Tibial nerve (tissue), 4 donors: ENCODE measurements around the gene CHMP5. TPM values are rescaled to one million over a fixed set of nuclear protein-coding genes. Genes with fewer than 3 reads are reported as not detected.

Experiments used
- DNase-seq, 2 donors: peaks; one replicate each; pipeline ENCODE4 v3.0.0-alpha.2; 2019; ENCODE audit warnings: low spot score in 2 of 2
- H3K27ac ChIP-seq, 4 donors: fragments of 200-600 bp; sonication (generic) in 3 of 4; one replicate each; pipeline ENCODE4 v1.5.1; 2017 to 2019; ENCODE audit warnings: mild to moderate bottlenecking in 1 of 4
- H3K27me3 ChIP-seq, 2 donors: fragments of 200-600 bp; sonication (generic) in 1 of 2; one replicate each; pipeline versions ENCODE4 v1.5.1 to v1.6.0; 2017 to 2019
- H3K36me3 ChIP-seq, 3 donors: fragments of 200-600 bp; sonication (generic); one replicate each; pipeline ENCODE4 v1.5.1; 2018 to 2019
- H3K4me1 ChIP-seq, 4 donors: fragments of 200-600 bp; sonication (generic) in 3 of 4; one replicate each; pipeline ENCODE4 v1.5.1; 2017 to 2019
- H3K4me3 ChIP-seq, 4 donors: fragments of 200-600 bp; sonication (generic) in 3 of 4; one replicate each; pipeline ENCODE4 v1.5.1; 2017 to 2019; ENCODE audit warnings: mild to moderate bottlenecking in 1 of 4, moderate library complexity in 1 of 4
- H3K9me3 ChIP-seq, 4 donors: fragments of 200-600 bp; sonication (generic) in 3 of 4; one replicate each; pipeline ENCODE4 v1.5.1; 2017 to 2019
- EP300 ChIP-seq, 2 donors: sonication (generic); formaldehyde crosslinking; IDR thresholded peaks; one replicate each; pipeline ENCODE4 v1.6.1; 2017; ENCODE audit warnings: antibody characterized with exemption in 2 of 2, mild to moderate bottlenecking in 1 of 2
- POLR2A ChIP-seq, 2 donors: fragments of 450-650 bp; IDR thresholded peaks; one replicate each; pipeline ENCODE4 v1.6.1; 2017; ENCODE audit warnings: antibody characterized with exemption in 2 of 2, mild to moderate bottlenecking in 2 of 2, moderate library complexity in 2 of 2
- WGBS, 2 donors: methylation state at CpG; one replicate each; pipeline ENCODE4 v1.1.5; 2018; 5-methylcytosine and 5-hydroxymethylcytosine counted together
- total RNA-seq, 4 donors: library from RNA; depleted of rRNA; stranded (reverse); fragments of >200 nt; gene quantifications; one replicate each; pipeline ENCODE4 v1.1.0, GENCODE V29; 2016
- TF ChIP-seq, protein P1 (sequence below), 5 experiments: fragments of 200-600 bp in 3 of 5; fragments of 450-650 bp in 2 of 5; sonication (generic) in 3 of 5; IDR thresholded peaks; one replicate each; pipeline ENCODE4 v1.5.1; 2016 to 2019; ENCODE audit warnings: antibody characterized with exemption in 5 of 5, mild to moderate bottlenecking in 3 of 5, moderate library complexity in 2 of 5

Gene CHMP5
- total RNA-seq, 4 donors from 2014 or later: 56.1 to 67.4 (median 59.3) TPM

GRCh38 chr9:33225319-33226147 lies 39.3 kb upstream of the CHMP5 start:
- no peak overlapping the region for H3K4me3 ChIP-seq
- peak in 1 of 2 donors; percentile 60 for TF ChIP-seq EP300 (IDR thresholded peaks at IDR 0.05)
- no peak for TF ChIP-seq POLR2A (IDR thresholded peaks at IDR 0.05)
- TF ChIP-seq, protein P1, sequence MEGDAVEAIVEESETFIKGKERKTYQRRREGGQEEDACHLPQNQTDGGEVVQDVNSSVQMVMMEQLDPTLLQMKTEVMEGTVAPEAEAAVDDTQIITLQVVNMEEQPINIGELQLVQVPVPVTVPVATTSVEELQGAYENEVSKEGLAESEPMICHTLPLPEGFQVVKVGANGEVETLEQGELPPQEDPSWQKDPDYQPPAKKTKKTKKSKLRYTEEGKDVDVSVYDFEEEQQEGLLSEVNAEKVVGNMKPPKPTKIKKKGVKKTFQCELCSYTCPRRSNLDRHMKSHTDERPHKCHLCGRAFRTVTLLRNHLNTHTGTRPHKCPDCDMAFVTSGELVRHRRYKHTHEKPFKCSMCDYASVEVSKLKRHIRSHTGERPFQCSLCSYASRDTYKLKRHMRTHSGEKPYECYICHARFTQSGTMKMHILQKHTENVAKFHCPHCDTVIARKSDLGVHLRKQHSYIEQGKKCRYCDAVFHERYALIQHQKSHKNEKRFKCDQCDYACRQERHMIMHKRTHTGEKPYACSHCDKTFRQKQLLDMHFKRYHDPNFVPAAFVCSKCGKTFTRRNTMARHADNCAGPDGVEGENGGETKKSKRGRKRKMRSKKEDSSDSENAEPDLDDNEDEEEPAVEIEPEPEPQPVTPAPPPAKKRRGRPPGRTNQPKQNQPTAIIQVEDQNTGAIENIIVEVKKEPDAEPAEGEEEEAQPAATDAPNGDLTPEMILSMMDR (IDR thresholded peaks at IDR 0.05): peak; percentile 61 to 94 (median 71)
- 22 to 32% methylated on average over 6 of the region's 6 CpGs for WGBS, 2 donors
- H3K27me3 ChIP-seq: no peaks in the 10 kb centered on the region
- no peaks in the 10 kb centered on the region for H3K36me3 ChIP-seq
- H3K9me3 ChIP-seq: no peaks in the 10 kb centered on the region
- H3K4me1 ChIP-seq: peaks cover 0 to 14% (median 5%) of the 10 kb centered on the region in 4 donors
- peak; percentile 47 to 80 for DNase-seq
- H3K27ac ChIP-seq: no peak overlapping the region

DNA sequence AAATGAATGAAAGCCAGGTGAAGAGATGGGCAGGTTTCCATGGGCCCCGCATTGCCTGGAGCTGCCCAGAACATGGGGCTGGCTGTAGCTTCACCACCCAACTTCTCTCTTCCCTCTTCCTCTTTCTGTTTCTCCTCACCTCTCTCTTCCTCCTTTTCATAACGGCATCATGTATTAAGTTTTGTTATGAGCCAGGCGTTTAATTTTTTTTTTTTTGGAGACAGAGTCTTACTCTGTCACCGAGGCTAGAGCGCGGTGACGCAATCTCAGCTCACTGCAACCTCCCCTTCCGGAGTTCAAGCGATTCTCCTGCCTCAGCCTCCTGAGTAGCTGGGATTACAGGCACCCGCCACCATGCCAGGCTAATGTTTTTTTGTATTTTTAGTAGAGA lies 37.8 kb upstream of the CHMP5 start:
- Histone ChIP-seq H3K4me3 (no peak overlapping the region), H3K9me3 (no peaks in the 10 kb centered on the region), H3K4me1 (peaks cover 0 to 14% (median 0%) of the 10 kb centered on the region in 4 donors), H3K27me3 (no peaks in the 10 kb centered on the region), H3K36me3 (no peaks in the 10 kb centered on the region), H3K27ac (peak overlapping the region in 2 of 4 donors; percentile 3 to 24)
- TF ChIP-seq POLR2A (IDR thresholded peaks at IDR 0.05): no peak
- TF ChIP-seq, protein P1 (IDR thresholded peaks at IDR 0.05): no peak
- peak in 1 of 2 donors; percentile 39 for TF ChIP-seq EP300 (IDR thresholded peaks at IDR 0.05)
- peak in 1 of 2 donors; percentile 37 for DNase-seq
- WGBS, 2 donors: 82 to 85% methylated on average over 10 of the region's 10 CpGs

DNA sequence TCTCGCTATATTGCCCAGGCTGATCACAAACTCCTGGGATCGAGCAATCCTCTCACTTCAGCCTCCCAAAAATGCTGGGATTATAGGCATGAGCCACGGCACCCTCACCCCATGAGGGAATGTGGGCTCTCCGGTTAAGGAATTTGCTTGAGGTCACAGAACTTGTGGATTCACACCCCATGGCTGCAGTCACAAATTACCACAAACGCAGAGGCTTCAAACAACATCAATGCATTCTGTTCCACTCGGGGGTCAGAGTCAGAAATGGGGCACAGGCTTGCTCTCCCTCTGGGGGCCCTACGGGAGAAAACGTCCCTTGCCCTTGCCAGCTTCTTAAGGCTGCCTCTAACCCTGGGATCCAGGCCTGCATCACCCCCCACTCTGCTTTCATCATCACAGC lies 37.1 kb upstream of the CHMP5 start:
- H3K27ac ChIP-seq: peak overlapping the region in 1 of 4 donors; percentile 3
- H3K4me1 ChIP-seq: peaks cover 0 to 14% (median 0%) of the 10 kb centered on the region in 4 donors
- DNase-seq: no peak
- H3K9me3 ChIP-seq: no peaks in the 10 kb centered on the region
- no peaks in the 10 kb centered on the region for H3K36me3 ChIP-seq
- H3K4me3 ChIP-seq: no peak overlapping the region
- 61 to 66% methylated on average over 8 of the region's 8 CpGs for WGBS, 2 donors
- H3K27me3 ChIP-seq: no peaks in the 10 kb centered on the region
- TF ChIP-seq POLR2A (IDR thresholded peaks at IDR 0.05): no peak
- TF ChIP-seq EP300 (IDR thresholded peaks at IDR 0.05): no peak

GRCh38 chr9:33228606-33229005 lies 36.2 kb upstream of the CHMP5 start:
- WGBS, 2 donors: 51 to 68% methylated on average over 4 of the region's 4 CpGs
- H3K27ac ChIP-seq: no peak overlapping the region
- no peaks in the 10 kb centered on the region for H3K36me3 ChIP-seq
- no peak for DNase-seq
- H3K9me3 ChIP-seq: no peaks in the 10 kb centered on the region
- TF ChIP-seq, protein P1 (IDR thresholded peaks at IDR 0.05): no peak
- H3K4me3 ChIP-seq: no peak overlapping the region
- H3K4me1 ChIP-seq: peaks cover 0 to 14% (median 0%) of the 10 kb centered on the region in 4 donors
- no peaks in the 10 kb centered on the region for H3K27me3 ChIP-seq

DNA sequence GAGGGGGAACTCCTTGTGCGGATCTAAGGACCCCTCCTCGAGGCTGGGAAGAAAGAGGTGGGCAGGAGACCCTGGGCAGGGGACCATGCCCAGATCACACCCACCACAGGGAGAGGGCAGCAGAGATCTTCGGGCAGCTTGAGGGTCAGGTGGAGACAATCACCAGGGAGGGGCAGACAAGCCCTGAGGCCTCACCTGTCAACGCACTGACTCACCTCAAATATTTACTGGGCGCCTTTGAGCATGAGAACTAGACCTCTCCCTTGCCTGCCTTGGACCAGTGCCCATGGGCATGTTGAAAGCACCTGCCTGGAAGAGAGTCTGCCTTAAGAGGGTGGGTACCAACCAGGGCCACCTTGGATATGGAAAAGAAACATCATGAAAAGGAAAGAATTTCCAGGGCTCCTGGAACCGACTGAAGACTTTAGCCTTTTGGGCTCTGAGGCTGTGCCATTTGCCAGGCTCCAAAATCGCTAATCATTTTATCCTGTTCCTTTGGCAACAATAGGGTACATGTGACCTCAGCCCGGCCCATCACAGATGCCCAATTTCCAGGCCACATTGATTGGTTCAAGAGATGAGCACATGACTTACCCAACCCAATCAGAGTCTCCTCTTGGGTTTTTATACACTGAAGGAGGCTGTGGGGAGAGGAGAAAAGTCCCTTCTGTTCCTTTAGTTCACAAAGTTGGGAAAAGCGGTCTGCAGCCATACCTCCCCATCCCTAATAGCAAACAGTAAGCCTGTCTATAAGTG lies 35.3 kb upstream of the CHMP5 start:
- no peaks in the 10 kb centered on the region for H3K9me3 ChIP-seq
- no peak overlapping the region for H3K4me3 ChIP-seq
- no peaks in the 10 kb centered on the region for H3K27me3 ChIP-seq
- no peaks in the 10 kb centered on the region for H3K36me3 ChIP-seq
- no peak for DNase-seq
- TF ChIP-seq EP300 (IDR thresholded peaks at IDR 0.05) (no peak), POLR2A (IDR thresholded peaks at IDR 0.05) (no peak)
- TF ChIP-seq, protein P1 (IDR thresholded peaks at IDR 0.05): no peak
- WGBS, 2 donors: 73 to 84% methylated on average over 9 of the region's 9 CpGs
- peaks cover 0 to 14% (median 0%) of the 10 kb centered on the region in 4 donors for H3K4me1 ChIP-seq
- no peak overlapping the region for H3K27ac ChIP-seq
